ENCODE data around the gene NPTX2.

Gene NPTX2

DNA sequence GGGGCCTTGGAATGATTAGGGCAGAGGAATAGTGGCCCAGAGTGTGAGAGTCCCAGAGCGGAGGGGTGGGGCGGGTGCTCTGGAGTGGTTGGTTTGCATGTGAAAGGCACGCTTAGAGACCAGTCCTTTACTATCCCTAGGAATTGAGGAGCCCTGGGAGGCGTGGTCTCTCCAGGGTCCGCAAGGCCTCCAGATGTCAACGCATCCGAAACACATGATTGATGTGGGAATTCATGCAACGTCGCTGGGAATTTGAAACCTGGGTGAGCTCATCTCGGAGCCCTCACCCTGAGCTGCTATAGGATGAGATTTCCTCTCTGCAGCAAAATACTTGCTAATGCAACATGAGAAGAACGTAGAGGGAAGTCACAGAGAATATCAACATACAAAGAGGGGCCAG, 51.2 kb downstream of the NPTX2 start:
- DNase-seq (ENCODE audit: low read depth, low spot score), result no peak
- POLR2A ChIA-PET, result no interaction called here
- CTCF ChIA-PET, result no interaction called here
- H3K4me3 ChIP-seq (ENCODE audit: low read depth, low read length), result no peak overlapping the region
- TF ChIP-seq, protein P1, sequence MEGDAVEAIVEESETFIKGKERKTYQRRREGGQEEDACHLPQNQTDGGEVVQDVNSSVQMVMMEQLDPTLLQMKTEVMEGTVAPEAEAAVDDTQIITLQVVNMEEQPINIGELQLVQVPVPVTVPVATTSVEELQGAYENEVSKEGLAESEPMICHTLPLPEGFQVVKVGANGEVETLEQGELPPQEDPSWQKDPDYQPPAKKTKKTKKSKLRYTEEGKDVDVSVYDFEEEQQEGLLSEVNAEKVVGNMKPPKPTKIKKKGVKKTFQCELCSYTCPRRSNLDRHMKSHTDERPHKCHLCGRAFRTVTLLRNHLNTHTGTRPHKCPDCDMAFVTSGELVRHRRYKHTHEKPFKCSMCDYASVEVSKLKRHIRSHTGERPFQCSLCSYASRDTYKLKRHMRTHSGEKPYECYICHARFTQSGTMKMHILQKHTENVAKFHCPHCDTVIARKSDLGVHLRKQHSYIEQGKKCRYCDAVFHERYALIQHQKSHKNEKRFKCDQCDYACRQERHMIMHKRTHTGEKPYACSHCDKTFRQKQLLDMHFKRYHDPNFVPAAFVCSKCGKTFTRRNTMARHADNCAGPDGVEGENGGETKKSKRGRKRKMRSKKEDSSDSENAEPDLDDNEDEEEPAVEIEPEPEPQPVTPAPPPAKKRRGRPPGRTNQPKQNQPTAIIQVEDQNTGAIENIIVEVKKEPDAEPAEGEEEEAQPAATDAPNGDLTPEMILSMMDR (IDR thresholded peaks at IDR 0.05; ENCODE audit: insufficient read depth, low read length, missing control alignments), result no peak

DNA sequence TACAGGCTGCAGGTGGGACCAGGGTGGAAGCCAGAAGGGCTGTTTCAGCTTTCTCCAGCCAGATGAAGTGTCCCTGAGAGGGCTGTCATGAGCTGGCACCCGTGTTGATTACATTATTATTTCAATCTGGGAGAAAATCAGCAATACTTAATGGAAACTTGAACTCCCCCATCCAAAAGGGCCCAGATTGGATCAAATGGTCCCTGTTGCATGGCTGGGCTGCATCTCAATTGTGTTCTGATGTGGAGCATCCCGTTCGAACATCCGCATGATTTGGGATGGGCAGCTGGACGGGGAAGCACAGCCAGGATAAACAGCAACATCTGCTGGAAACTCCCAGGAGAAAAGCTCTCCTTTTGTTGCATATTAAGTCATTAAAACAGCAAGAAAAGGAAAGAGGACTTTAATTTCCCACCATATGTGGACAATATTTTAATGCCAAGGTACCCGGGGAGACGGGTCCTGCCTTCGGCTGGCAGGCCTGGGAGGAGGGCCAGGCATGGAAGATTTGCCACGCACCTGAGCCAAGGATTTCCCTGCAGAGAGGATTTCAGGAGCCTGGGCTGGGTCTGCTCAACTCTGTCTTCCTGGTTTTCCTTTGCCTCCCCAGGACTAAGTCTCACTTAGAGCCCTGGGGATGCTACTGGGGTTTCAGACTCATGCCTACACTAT, 52.4 kb downstream of the NPTX2 start:
- no peak for DNase-seq (ENCODE audit: low read depth, low spot score)
- H3K4me3 ChIP-seq (ENCODE audit: low read depth, low read length), result no peak overlapping the region
- POLR2A ChIA-PET, result no interaction called here
- CTCF ChIA-PET, result no interaction called here
- TF ChIP-seq, protein P1 (IDR thresholded peaks at IDR 0.05; ENCODE audit: insufficient read depth, low read length, missing control alignments), result no peak

DNA sequence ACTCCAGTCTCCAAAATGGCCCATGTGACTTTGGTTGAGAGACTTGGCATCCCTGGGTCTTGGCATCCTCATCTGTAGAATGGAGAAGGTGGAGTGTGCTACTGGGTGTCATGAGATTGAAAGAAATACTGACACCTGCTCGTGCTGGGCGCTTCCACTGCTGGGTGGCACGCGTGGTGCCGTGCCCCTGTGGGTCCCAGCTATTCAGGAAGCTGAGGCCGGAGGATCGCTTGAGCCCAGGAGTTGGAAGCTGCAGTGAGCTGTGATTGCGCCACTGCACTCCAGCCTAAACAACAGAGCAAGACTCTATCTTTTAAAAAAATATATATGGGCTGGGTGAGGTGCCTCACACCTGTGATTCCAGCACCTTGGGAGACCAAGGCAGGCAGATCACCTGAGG, 53.1 kb downstream of the NPTX2 start:
- no peak for DNase-seq (ENCODE audit: low read depth, low spot score)
- ChIA-PET CTCF (no interaction called here), POLR2A (no interaction called here)
- H3K4me3 ChIP-seq (ENCODE audit: low read depth, low read length), result no peak overlapping the region
- TF ChIP-seq, protein P1 (IDR thresholded peaks at IDR 0.05; ENCODE audit: insufficient read depth, low read length, missing control alignments), result no peak

DNA sequence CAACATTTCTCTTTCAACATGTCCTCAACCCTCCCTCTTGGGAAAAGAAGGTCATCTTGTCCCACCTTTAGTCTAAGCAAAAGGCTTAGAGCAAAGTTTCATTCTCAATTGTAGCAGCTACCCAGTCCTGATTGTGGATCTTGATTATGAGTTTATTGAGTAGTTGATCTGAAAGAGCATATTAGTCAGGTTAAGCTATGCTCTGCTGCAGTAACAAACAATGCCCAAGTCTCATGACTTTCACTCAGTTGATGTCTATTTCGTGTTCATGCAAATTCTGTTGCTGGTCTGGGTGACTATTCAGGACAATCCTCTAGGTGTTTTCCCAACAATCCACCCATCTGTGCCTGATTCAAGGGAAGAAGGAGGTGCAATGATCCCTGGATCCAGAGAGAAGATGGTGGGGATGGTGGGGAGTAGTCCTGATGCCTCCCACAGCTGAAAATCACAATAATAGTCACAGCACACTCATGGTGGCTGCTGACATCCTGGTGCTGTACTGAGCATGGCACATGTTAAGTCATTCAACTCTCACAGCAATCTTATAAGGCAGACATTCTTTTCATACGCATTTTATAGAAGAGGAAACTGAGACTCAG, 54.7 kb downstream of the NPTX2 start:
- no peak overlapping the region for H3K4me3 ChIP-seq (ENCODE audit: low read depth, low read length)
- ChIA-PET POLR2A (no interaction called here), CTCF (no interaction called here)
- DNase-seq (ENCODE audit: low read depth, low spot score), result no peak
- TF ChIP-seq, protein P1 (IDR thresholded peaks at IDR 0.05; ENCODE audit: insufficient read depth, low read length, missing control alignments), result no peak

DNA sequence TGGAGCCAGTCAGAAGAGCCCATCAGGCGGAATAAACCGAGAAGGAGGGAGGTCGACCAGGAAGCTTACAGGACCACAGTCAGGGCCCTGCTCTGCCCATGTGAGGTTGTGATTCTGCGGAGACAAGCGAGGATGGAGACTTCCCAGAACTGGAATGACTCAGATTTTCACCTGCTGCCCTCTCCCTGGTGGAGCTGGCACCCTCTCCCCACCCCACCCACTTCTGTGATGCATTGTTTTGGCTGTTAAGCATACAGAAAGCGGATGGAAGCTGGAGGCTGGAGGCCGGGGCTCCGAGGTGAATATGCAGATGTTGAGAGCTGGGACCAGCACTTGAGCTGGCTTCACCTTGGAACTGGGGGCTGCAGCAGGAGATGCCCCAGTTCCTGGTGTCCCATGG, 57.4 kb downstream of the NPTX2 start:
- no peak for DNase-seq (ENCODE audit: low read depth, low spot score)
- ChIA-PET POLR2A (no interaction called here), CTCF (no interaction called here)
- H3K4me3 ChIP-seq (ENCODE audit: low read depth, low read length), result no peak overlapping the region
- TF ChIP-seq, protein P1 (IDR thresholded peaks at IDR 0.05; ENCODE audit: insufficient read depth, low read length, missing control alignments), result no peak

DNA sequence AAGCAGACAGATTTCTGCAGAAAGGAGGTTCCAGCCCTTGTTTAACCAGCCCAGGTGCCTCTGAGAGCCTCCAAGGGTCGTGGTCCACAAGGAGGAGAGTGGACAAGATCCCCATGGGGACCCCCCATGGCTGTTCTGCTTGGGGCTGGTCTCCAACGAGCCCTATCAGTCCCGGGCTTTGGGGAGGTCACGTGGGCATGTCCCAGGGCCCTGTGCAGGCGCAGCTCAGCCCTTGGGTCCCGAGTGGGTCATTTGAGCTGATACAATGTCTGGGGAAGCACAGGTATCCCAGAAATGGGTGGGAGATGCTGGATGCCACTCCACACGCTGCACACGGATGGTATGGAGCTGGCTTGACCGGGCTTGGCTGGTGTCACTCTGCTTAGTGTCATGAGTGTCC, 57.8 kb downstream of the NPTX2 start:
- DNase-seq (ENCODE audit: low read depth, low spot score), result no peak
- TF ChIP-seq, protein P1 (IDR thresholded peaks at IDR 0.05; ENCODE audit: insufficient read depth, low read length, missing control alignments), result no peak
- H3K4me3 ChIP-seq (ENCODE audit: low read depth, low read length), result no peak overlapping the region
- POLR2A ChIA-PET, result no interaction called here
- CTCF ChIA-PET, result no interaction called here
